GM19035 (cell line): ENCODE results near the gene NRIP1.
"Not testable (repeated sequence)": the region's sequence is repeated elsewhere in the genome, so short reads cannot be mapped to it uniquely, and the experiment has no call there.

Experiments used
- ATAC-seq: cut with Tn5 transposase; IDR thresholded peaks from one replicate; pipeline ENCODE4 v1.9.1; 2021; ENCODE audit not compliant: unreplicated experiment

NRIP1 gene

DNA sequence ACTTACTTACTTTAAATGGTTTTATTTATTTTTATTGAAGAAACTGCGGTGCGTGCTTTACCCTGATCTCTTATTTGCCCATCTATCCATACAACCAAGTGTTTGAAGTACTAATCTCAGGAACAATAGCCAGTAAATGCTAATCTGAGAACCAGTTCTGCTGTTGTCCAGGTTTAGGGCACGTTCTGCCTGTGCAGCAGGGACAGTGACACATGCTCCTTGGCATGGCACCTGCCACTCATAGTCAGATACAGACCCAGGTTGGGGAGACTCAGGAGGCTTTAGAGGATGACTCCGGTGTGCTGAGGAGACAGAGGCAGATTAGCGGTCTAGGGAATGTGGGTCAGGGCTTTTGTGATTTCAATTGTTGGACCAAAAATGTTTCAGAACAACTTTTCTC lies 83.6 kb downstream of the NRIP1 start:
- no peak for ATAC-seq

DNA sequence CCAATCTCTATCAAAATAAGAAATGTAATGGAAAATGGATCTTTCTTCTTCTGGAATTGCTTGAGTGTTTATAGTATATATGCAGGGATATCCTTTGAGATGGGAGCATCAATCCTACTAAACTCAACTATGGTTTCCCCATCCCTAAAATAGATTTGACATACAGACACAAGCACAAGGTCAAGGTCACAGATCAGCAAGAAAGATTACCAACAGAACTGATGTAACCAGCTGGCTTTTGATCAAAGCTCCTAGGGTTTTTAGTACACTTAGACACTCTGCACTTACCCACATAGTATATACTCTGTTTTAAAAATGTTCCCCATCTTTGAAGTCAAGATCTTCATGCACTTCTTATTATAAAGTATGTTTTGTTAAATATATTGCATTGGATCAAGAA lies 85.5 kb downstream of the NRIP1 start:
- ATAC-seq, result no peak

DNA sequence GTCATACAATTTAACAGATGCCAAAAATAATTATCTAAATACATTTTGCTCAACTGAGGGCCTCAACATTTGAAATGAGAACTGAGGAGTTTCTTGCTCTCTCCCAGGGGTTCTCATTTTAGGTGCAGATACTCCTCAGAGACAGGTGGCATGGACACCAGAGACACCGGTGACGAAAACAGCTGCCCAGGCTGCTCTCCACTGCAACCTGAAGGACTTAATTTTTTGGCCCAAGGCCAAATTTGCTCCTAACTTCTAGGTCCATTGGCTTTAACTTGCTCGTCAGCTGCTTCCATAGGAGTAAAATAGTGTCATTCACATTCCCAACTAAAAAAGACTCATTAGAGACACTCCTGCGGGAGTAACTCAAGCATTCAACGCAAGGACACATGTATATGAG lies 87.0 kb downstream of the NRIP1 start:
- ATAC-seq, result no peak

DNA sequence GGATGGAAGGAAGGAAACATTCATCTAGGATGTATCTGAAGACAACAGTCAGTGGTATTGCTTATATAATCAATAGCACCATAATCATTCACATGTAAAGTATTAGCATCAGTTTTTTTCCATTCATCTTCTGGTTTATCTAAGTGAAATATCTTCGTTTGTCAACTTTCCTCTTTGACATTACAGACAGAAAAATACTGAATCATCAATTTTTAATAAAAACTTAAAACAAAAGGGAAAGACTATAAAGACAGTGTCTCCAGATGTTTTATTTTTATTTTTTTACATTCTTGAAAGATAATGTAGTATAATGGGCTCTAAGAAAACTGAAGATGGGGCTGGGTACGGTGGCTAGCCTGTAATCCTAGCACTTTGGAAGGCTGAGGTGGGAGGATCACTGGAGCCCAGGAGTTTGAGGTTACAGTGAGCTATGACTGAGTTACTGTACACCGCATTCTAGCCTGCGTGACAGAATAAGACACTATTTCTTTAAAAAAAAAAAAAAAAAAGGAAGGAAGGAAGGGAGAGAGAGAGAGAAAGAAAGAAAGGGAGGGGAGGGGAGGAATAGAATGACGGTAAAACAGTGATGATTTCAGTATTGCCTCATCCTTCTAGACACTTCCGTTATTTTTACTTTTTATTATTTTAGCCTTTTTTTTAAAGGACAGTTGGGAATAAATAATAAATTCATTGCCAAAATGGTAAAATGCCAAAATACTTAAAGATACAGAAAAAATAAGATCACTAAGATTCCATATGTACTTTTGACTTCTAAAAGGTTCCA lies 89.5 kb downstream of the NRIP1 start:
- no peak for ATAC-seq

DNA sequence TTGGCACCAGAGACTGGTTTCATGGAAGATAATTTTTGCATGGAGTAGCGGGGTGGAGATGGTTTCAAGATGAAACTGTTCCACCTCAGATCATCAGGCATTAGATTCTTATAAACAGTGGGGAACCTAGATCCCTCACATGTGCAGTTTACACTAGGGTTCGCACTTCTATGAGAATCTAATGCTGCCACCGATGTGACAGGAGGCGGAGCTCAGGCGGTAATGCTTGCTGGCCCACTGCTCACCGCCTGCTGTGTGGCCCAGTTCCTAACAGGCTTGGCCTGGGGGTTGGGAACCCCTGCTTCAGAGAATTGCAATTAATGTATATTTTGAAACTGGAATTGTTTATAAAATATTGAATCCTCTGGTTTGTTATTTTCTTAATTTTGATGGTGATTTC lies 92.1 kb downstream of the NRIP1 start:
- ATAC-seq, result no peak

DNA sequence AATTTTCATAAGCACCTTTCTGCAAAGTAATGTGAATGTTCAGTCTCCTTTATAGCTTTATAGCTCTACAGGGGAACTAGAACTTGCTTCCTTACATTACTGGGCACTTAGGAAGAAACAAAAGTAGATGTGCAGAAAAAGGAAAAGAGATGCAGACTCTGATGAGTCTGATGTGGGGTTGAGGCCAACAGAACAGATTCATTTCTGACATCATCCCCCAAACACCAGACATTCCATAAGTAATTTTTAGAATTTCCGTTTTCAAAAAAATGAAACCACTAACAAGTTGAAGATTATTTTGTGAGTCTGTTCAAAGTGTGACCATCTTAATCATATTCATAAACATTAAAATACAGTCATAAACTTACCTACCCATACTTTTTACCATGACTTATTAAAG lies 96.0 kb downstream of the NRIP1 start:
- ATAC-seq, result no peak

DNA sequence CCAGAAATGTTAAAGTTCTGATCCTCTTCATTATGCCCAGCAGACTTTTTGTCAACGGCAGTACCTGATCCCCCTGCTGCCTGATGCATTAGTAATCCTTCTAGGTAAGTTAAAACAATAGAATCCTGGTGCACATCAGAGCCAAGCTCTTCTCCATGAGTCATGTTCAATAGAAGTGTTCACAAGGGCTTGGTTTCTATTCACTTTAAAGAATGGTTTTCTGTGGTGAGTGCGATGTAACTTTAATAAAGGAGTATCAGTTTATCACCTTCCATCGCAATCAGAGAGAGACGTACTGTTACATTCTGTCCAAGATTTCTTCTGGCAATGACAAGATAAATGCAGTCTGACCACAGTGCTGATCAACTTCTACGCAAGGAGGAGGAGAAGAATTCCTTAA lies 96.8 kb downstream of the NRIP1 start:
- ATAC-seq, result no peak

DNA sequence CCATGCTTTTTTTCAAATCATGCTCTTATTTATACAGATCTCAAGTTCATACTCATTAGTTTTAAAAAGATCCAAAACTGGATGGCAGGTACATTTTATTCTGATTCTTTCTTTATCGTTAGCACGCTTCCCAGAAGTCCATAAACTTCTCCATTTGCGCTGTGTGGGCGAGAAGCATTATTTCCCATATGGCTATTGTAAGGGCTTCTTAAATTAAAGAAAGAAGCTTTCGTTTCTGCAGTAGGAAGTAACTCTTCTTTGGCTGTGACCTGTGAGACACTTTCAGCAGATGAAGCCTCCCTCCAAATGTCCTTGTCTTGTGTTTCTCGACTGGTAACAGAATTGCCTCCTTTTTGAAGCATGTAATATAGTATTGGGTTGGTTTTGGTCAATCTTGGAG lies 100.2 kb downstream of the NRIP1 start:
- no peak for ATAC-seq

DNA sequence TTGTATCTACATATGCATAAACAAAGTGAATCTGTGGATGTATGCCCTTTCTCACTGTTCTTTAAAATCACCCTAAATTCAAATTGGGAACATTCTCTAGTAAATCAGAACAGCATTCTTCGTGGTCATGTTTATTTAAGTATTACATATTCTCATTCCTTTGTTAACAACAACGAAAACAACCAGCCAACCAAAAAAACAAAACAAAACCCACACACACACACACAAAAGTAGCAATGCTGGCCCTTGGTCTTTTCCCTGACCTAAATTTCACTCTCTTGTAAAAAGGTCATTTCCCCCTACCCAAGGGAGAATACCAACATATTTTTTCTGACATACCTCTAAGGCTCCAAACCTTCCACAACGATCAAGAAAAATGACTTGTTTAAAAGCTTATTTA lies 102.6 kb downstream of the NRIP1 start:
- ATAC-seq, result no peak

DNA sequence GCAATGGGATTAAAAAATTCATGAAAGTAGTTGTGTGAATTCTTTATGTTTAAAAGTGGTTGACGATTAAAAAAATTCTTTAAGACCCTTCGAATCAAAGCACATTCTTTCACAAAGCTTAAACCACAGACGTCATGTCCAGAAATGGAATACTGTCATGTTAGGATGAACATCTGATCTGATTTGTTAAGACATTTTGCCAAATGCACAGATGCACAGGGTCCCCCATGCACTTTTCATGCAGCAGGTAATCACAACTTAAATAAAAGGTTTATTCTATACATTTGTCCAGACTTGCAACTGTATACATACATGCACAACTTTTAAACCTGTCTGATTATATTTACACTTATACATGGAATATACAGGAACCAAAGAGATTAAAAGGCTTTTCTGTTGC lies 103.3 kb downstream of the NRIP1 start:
- no peak for ATAC-seq

DNA sequence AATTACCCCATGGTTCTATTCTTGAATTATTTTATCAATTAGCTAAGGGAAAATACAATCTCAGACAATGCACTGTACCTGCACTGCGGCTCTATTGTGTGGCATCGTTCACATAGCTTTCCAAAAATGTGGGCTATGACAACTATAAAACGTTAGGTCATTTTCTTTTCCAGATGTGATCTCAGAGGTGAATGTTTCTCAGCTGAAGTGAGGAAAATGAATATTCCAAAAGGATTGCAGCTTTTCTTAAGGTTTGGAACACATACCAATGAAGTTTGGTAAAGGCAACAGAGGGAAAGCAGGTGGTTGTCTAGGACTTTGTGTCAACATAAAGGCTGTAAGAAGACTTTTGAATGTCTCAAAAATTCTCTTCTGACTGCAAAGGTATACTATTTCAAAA lies 105.5 kb downstream of the NRIP1 start:
- ATAC-seq, result no peak

DNA sequence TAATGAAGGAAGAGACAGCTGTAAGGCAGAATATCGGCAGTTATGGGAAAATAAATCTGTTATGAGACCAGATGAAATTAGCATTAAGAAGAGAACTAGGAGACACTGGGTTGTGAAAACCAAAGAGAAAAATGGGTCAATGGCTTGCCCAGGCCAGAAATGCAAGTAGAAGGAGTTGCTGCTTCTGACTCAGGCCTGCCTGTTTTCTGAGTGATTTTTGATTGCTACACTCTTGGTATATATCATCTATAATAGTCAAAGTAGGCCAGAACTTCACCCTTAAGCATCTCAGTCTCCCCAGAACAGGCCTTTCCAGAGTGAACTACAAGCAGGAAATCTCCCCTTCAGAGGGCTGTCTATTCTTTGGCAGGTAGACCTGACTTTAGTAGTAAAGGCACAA lies 107.0 kb downstream of the NRIP1 start:
- ATAC-seq, result no peak

DNA sequence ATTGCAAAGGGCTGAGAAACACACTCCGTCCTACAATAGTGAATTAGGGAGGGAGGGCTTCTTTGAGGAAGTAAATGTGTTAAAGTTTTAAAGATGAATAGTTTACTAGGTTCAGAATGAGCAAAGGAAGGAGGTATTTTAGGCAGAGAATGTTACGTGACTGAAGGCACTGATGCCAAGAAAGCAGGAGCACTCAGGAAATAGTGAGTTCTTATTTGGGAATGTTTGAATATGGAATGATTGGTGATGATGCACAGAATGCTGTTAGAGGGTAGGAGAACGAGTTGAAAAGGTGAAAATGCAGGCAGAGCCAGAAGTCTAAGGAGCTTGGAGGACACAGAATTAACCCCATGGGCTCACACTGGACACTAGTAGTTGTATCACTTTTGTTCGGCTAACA lies 108.0 kb downstream of the NRIP1 start:
- ATAC-seq, result no peak

DNA sequence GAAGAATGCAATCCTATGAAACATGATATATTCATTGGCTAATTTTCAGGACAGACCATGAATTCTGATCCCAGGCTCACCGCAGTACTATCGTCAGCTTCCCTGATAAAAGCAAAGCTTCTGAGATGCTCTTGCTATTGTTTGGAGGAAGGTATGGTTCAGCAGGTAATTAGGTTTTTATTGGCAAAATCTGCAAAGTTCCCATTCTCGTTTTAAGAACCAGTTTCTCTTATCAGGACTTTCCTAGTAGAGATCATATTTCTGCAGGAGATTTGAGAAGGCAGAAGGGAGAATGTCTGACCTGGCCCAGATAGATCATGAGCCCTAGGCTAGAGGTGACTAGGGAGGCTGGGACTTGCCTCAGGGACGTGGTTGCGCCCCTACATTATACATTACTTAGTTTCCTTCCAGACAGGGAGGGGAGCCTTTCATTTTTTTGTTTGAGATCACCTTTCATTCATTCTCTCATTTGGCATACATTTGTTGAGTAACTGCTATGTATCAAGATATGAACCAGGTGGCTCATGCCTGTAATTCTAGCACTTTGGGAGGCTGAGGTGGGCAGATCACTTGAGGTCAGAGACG lies 108.8 kb downstream of the NRIP1 start:
- ATAC-seq, result no peak

DNA sequence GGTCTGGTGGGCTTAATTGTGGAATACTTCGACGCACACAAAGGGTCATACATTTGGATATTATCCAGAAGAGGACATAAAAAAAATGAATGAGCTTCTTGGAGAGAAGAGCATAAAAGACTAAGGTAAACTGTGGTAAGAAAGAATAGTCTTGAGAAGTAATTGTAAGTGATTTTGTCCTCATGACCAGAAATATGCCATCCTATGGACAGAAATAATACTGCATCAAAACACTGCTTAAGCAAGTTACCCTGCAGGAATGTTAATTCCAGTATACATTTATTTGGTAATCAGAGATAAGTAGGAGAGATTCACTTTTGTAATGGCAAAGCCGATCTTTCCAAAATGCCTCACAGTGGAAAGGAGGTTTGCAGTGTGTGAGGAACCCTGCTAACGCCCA lies 111.9 kb downstream of the NRIP1 start:
- ATAC-seq, result no peak

DNA sequence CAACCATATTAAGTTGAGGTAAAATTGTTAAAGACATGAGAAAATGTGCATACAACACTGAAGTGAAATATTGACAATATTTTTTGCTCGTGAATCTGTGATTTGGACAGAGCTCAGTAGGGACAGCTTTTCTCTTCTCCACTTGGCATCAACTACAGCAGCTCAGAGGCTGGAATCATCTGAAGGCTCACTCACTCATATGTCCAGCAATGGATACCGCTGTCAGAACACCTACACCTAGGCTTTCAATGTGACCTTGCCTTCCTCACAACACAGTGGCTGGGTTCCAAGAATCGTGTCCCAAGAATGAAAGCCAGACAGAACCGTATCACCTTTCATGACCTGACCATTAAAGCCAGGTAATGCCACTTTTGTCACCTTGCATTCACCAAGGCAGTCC lies 115.2 kb downstream of the NRIP1 start:
- ATAC-seq, result no peak

DNA sequence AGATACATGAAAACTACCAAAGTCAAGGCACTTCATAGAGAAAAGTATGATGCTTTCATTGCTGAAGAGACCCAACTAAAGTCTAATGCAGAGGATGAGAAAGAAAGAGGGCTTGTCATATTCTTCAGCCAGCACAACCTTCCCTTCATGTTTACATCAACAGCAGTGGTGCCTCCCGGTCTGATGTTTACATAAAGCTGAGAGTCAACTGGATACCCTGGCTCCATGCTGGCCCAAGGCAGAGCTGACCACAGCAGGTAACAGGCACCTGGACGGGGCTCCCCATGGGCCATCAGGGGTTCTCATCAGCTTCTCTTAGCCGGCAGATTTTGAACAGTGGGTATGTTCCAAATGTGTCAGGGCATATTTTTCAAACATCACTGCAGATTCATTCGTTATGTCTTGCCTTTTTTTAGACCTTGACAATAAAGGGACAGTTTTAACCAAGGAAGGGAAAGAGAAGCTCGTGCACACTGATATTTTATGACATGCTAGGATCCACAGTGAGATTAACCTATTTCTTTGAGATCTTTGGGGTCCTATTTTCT lies 117.1 kb downstream of the NRIP1 start:
- no peak for ATAC-seq

DNA sequence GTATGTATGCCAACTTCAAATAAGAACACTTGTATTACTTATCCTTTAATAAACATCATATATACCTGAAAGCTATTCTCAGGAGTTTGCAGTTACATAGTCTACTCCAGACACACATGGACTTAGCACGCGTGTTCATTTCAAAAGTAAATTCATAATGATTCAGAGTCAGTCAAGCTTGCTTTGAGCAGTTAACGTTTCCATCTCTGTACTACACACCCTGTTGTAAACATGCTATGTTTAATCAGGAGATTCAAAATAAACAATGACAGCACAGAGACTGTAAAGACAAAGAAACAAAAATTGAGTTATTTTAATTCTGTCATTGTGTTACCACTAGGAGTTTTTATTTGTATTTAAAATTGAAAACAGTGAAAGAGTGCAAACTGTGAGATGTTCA lies 119.6 kb downstream of the NRIP1 start:
- no peak for ATAC-seq

DNA sequence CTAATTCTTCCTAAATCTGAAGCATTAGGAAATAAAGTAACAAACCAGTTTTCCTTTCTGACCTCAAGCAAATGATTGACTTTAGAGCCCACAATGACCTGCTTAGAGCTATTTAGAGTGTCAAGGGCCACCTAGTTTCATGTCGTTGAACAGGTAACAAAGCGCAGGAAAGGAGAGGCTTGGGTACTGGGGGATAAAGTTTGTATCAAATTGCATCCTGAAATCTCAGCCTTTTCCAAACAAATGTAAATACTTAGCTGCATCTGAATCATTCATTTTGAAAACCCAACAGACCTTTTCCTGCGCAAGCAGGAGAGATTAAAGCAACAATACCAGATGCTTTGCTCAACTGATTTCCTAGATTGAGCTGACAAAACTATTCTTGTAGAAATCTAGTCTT lies 121.2 kb downstream of the NRIP1 start:
- no peak for ATAC-seq

DNA sequence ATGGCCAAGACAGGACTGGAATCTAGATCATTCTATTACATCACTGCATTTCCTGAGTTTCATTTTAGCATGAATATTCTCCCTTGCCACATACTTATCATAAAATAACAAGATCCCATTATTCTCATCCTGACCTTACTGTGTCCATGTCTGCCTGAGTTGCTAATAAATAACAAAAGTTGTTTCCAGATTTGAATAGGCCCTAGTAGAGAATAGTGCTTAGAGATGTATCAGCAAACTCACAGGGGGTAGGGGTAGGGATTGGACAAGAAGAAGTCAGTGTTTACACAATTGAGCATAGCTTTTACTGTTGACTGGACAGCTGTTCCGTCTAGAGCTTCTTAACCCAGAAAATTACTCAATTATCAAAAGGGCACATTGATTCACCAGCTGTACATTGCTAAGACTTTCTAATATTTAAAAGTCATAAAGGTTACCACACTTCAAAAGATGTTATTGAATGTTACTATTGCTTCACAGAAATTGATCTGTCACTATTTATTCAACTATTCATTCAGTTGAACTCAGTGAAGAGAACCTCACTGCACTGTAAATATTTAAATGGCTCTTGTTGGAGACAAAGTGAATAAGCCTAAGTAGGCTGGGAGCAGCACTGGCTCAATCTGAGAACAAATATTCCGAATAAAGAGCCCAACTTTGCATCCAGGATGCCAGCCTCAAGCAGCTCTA lies 121.9 kb downstream of the NRIP1 start:
- no peak for ATAC-seq

DNA sequence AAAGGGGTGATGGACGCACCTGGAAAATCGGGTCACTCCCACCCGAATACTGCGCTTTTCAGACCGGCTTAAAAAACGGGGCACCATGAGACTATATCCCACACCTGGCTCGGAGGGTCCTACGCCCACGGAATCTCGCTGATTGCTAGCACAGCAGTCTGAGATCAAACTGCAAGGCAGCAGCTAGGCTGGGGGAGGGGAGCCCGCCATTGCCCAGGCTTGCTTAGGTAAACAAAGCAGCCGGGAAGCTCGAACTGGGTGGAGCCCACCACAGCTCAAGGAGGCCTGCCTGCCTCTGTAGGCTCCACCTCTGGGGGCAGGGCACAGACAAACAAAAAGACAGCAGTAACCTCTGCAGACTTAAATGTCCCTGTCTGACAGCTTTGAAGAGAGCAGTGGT lies 137.5 kb downstream of the NRIP1 start:
- not testable (repeated sequence) for ATAC-seq

DNA sequence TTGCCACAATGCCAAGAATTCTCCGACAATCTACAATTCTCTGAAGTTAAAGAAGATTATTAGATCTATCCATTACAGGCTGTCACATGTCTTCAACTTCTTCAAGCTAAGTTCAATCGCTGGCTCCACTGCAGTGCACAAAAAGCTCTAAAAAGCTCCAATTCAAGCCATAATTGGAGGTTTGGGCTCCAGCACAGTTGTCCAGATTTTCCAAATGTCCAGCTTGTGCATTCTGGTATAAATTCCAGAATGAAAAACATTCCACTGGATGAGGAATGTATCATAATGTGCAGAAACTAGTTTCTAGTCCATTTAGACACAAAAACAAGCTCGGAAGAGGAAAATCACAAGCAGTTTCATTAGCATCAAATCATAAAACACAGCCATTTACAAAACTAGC lies 138.6 kb downstream of the NRIP1 start:
- no peak for ATAC-seq
